ENCODE data around the gene SPTBN1.

DNA sequence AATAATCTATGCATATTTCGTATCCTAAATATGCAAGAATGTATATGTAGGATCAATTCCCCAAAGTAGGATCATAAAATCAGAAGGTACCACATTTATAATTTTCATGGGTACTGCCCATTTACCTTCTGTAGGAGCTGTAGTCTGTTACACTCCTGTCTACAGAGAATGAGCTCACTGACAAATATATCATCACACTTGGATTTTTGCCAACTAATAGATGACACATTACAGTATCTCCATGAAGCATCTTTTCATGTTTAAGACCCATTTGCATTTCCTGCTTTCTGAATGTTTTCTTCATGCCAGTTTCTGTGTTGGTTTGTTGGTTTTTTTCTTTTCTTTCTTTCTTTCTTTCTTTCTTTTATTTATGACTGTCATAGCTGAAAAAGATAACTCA is 196.4 kb downstream of the SPTBN1 start:
- TF ChIP-seq POLR2AphosphoS5 (IDR thresholded peaks at IDR 0.05; ENCODE audit: borderline replicate concordance, low read depth, low read length) (no peak), EZH2 (IDR thresholded peaks at IDR 0.05) (no peak), FOXP2 (optimal IDR thresholded peaks at IDR 0.05; ENCODE audit: control extremely low read depth, extremely low read length, insufficient read depth) (no peak)
